ENCODE measurements around the gene RHBDL3.

Gene RHBDL3

GRCh38 chr17:32320847-32321246 lies 55.2 kb downstream of the RHBDL3 start:
- TF ChIP-seq CTCF (conservative IDR thresholded peaks at IDR 0.05; ENCODE audit: low read length): no peak
- H3K4me3 ChIP-seq (ENCODE audit: low read length): no peak overlapping the region
- DNase-seq (ENCODE audit: low read depth): no peak

GRCh38 chr17:32323046-32323445 lies 57.4 kb downstream of the RHBDL3 start:
- H3K4me3 ChIP-seq (ENCODE audit: low read length): no peak overlapping the region
- no peak for TF ChIP-seq CTCF (conservative IDR thresholded peaks at IDR 0.05; ENCODE audit: low read length)
- no peak for DNase-seq (ENCODE audit: low read depth)

GRCh38 chr17:32323811-32324491 lies 58.3 kb downstream of the RHBDL3 start:
- DNase-seq (ENCODE audit: low read depth): peak; percentile 26
- no peak for TF ChIP-seq CTCF (conservative IDR thresholded peaks at IDR 0.05; ENCODE audit: low read length)
- peak overlapping the region; percentile 24; the same call in 1 of the 2 replicates for H3K4me3 ChIP-seq (ENCODE audit: low read length)

GRCh38 chr17:32327911-32328310 lies 62.3 kb downstream of the RHBDL3 start:
- no peak for DNase-seq (ENCODE audit: low read depth)
- H3K4me3 ChIP-seq (ENCODE audit: low read length): no peak overlapping the region
- no peak for TF ChIP-seq CTCF (conservative IDR thresholded peaks at IDR 0.05; ENCODE audit: low read length)

GRCh38 chr17:32330147-32330546 lies 64.5 kb downstream of the RHBDL3 start:
- no peak for TF ChIP-seq CTCF (conservative IDR thresholded peaks at IDR 0.05; ENCODE audit: low read length)
- no peak for DNase-seq (ENCODE audit: low read depth)
- H3K4me3 ChIP-seq (ENCODE audit: low read length): no peak overlapping the region

GRCh38 chr17:32331243-32332040 lies 65.8 kb downstream of the RHBDL3 start:
- no peak for TF ChIP-seq CTCF (conservative IDR thresholded peaks at IDR 0.05; ENCODE audit: low read length)
- peak; percentile 42 for DNase-seq (ENCODE audit: low read depth)
- no peak overlapping the region for H3K4me3 ChIP-seq (ENCODE audit: low read length)

GRCh38 chr17:32333187-32333586 lies 67.6 kb downstream of the RHBDL3 start:
- no peak overlapping the region for H3K4me3 ChIP-seq (ENCODE audit: low read length)
- TF ChIP-seq CTCF (conservative IDR thresholded peaks at IDR 0.05; ENCODE audit: low read length): no peak
- no peak for DNase-seq (ENCODE audit: low read depth)

Measured in AG10803 (cell line).